OCI-LY3 (cell line): ENCODE measurements around the gene ADAM8.
"Not testable (repeated sequence)": the region's sequence is repeated elsewhere in the genome, so short reads cannot be mapped to it uniquely, and the experiment has no call there.

Source experiments
- CTCF ChIP-seq: fragments of 200-600, 300-600 bp; sonication (generic); IDR thresholded peaks from 2 replicates; pipeline ENCODE4 v1.5.1; 2014; ENCODE audit warnings: antibody characterized with exemption, low read length, low read depth
- EZH2phosphoT487 ChIP-seq: fragments of 200-600 bp; shearing (Covaris generic); IDR thresholded peaks from 2 replicates; pipeline ENCODE4 v1.6.1; 2018; ENCODE audit warnings: antibody characterized with exemption, mixed run types, low read depth

DNA sequence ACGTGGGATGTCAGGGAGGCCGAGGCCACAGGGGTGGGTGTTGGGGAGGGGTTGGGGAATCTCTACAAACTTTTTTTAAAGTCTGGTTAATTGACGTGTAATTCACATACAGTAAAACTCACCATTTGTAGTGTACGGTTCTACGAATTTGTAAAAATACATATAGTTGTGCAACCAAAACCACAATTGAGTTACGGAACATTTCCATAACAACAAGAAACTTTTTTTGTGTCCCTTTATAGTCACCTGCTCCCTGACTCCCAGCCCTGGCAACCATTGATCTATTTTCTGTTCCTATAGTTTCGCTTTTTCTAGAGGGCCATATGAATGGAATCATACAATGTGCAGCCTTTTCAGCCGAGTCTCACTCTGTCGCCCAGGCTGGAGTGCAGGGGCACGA is 41.9 kb downstream of the ADAM8 start:
- not testable (repeated sequence) for TF ChIP-seq CTCF, EZH2phosphoT487
